ENCODE measurements around the gene HOXA13. TPM values are rescaled to one million over a fixed set of nuclear protein-coding genes. Genes with fewer than 3 reads are reported as not detected.
A peak's percentile ranks its signal among the peaks of the same experiment; 100 is the strongest.

HOXA13 gene
- total and polyA plus RNA-seq, 4 donors: not detected

DNA sequence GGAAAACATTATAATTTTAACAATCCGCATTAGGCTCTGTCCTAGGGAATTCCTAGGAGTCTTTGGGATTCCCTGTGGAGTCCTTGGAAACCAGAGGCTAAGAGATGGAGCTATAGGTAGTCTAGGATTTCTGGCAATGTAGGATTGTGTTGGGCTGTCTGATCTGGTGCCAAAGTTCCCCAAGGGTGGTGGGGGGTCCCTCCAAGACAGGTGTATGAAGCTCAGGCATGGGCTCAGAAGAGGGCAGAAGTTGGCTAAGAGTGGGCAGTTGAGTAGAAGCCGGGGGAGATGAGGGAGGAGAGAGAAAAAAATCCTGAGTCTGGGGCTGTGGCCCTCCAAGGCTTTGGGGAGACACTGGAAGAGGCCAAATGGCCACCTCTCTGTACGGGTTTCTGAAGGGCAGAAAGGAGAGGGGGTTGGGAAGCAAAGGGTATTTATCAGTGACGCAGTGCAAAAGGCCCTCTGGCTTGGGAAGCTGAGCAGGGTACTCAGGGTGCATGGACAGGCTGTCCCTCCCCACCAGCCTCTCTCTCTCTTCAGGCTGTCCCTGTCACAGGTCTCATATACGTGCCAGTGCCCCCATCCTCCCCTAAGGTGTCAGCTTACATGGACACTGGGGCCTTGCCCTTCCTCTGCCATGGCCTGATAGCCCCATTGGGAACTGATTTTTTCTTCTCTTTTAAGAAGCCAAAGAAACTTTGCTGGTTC, 53.2 kb downstream of the HOXA13 start:
- Histone ChIP-seq H3K9me3 (ENCODE audit: control insufficient read depth in 4 of 4, insufficient read depth in 3 of 4, low read length in 3 of 4) (peaks cover 0 to 4% (median 0%) of the 10 kb centered on the region in 4 donors), H3K4me3 (no peak overlapping the region), H3K27ac (ENCODE audit: low read depth in 1 of 2, low read length in 1 of 2) (peak overlapping the region in 1 of 2 donors; percentile 95), H3K36me3 (ENCODE audit: control insufficient read depth in 4 of 4, insufficient read depth in 4 of 4, low read length in 4 of 4) (peaks cover 0 to 24% (median 2%) of the 10 kb centered on the region in 4 donors), H3K27me3 (ENCODE audit: control insufficient read depth in 3 of 3, insufficient read depth in 3 of 3, low read length in 2 of 3) (peaks cover 0 to 51% (median 12%) of the 10 kb centered on the region in 3 donors), H3K9ac (ENCODE audit: insufficient read depth in 1 of 2, low read length in 2 of 2) (peak overlapping the region; percentile 25 to 96), H3K4me1 (ENCODE audit: control insufficient read depth in 5 of 5, insufficient read depth in 5 of 5, low read length in 5 of 5) (peaks cover 0 to 49% (median 8%) of the 10 kb centered on the region in 5 donors)
- TF ChIP-seq, protein P1, sequence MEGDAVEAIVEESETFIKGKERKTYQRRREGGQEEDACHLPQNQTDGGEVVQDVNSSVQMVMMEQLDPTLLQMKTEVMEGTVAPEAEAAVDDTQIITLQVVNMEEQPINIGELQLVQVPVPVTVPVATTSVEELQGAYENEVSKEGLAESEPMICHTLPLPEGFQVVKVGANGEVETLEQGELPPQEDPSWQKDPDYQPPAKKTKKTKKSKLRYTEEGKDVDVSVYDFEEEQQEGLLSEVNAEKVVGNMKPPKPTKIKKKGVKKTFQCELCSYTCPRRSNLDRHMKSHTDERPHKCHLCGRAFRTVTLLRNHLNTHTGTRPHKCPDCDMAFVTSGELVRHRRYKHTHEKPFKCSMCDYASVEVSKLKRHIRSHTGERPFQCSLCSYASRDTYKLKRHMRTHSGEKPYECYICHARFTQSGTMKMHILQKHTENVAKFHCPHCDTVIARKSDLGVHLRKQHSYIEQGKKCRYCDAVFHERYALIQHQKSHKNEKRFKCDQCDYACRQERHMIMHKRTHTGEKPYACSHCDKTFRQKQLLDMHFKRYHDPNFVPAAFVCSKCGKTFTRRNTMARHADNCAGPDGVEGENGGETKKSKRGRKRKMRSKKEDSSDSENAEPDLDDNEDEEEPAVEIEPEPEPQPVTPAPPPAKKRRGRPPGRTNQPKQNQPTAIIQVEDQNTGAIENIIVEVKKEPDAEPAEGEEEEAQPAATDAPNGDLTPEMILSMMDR (IDR thresholded peaks at IDR 0.05; ENCODE audit: control extremely low read depth, extremely low read depth): no peak
- WGBS, 2 donors: 49 to 65% methylated on average over 5 of the region's 5 CpGs
- DNase-seq: peak in 2 of 3 donors; percentile 36 to 68
- no peak for ATAC-seq (ENCODE audit: insufficient read depth, low FRiP score)

DNA sequence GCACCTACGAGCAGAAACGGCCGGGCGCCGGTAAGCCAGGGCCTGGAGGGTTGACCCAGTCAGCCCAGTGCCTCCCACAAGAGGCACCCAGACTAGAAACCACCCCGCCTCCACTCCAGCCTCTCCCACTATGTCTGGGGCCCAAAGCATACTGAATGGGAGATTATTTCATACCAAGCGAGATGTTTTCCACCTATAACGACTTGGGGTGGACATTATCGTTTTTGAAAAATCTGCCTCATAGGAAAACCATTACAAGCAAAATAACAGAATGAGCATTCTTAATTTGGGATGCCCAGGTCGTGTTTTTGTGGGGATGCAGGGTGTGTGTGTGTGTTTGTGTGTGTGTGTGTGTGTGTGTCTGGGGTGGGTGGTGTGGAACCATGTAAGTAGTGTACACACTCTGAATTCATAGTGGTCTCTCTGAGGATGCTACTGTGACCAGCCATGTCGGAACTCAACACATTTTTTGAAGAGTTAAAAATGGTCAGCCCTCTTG, 53.9 kb downstream of the HOXA13 start:
- DNase-seq (peak; percentile 35 to 67 (median 58)), ATAC-seq (ENCODE audit: insufficient read depth, low FRiP score) (no peak)
- Histone ChIP-seq H3K4me3 (peak overlapping the region; percentile 18), H3K4me1 (ENCODE audit: control insufficient read depth in 5 of 5, insufficient read depth in 5 of 5, low read length in 5 of 5) (peaks cover 0 to 49% (median 8%) of the 10 kb centered on the region in 5 donors), H3K9me3 (ENCODE audit: control insufficient read depth in 4 of 4, insufficient read depth in 3 of 4, low read length in 3 of 4) (peaks cover 0 to 4% (median 0%) of the 10 kb centered on the region in 4 donors), H3K9ac (ENCODE audit: insufficient read depth in 1 of 2, low read length in 2 of 2) (peak overlapping the region; percentile 11 to 96), H3K27ac (ENCODE audit: low read depth in 1 of 2, low read length in 1 of 2) (peak overlapping the region in 1 of 2 donors; percentile 83), H3K27me3 (ENCODE audit: control insufficient read depth in 3 of 3, insufficient read depth in 3 of 3, low read length in 2 of 3) (peaks cover 0 to 53% (median 10%) of the 10 kb centered on the region in 3 donors), H3K36me3 (ENCODE audit: control insufficient read depth in 4 of 4, insufficient read depth in 4 of 4, low read length in 4 of 4) (peaks cover 0 to 30% (median 6%) of the 10 kb centered on the region in 4 donors)
- TF ChIP-seq, protein P1 (IDR thresholded peaks at IDR 0.05; ENCODE audit: control extremely low read depth, extremely low read depth): no peak
- 51 to 76% methylated on average over 11 of the region's 11 CpGs for WGBS, 2 donors

DNA sequence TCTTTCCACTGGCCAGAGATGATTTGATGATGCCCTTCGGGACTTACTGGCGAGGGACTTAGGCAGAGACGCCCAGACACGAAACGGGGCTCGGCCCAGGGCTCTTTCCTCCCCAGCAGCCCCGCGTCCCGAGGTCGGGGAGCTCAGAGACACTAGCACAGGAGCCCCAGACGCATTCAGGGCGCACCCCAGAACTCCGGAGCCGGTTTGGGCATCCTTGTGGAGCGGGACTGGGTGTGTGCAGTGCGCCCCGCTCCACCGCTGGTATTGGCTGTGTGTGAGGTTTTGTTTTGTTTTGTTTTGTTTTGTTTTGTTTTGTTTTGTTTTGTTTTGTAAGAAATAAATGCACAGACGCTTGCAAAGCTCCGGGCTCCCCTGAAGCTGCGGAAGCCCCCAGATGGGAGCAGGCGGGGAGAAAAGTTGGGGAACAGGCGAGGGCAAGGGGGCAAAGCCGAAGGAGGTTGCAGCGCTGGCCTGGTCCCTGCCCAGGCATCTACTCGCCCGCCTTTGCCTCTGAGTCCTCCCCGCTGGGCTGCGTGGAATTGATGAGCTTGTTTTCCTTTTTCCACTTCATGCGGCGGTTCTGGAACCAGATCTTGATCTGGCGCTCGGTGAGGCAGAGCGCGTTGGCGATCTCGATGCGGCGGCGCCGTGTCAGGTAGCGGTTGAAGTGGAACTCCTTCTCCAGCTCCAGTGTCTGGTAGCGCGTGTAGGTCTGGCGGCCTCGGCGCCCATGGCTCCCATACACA, 54.6 kb downstream of the HOXA13 start:
- Histone ChIP-seq H3K27me3 (ENCODE audit: control insufficient read depth in 3 of 3, insufficient read depth in 3 of 3, low read length in 2 of 3) (peaks cover 0 to 54% (median 13%) of the 10 kb centered on the region in 3 donors), H3K27ac (ENCODE audit: low read depth in 1 of 2, low read length in 1 of 2) (peak overlapping the region in 1 of 2 donors; percentile 83), H3K4me1 (ENCODE audit: control insufficient read depth in 5 of 5, insufficient read depth in 5 of 5, low read length in 5 of 5) (peaks cover 0 to 54% (median 5%) of the 10 kb centered on the region in 5 donors), H3K4me3 (peak overlapping the region; percentile 18), H3K9me3 (ENCODE audit: control insufficient read depth in 4 of 4, insufficient read depth in 3 of 4, low read length in 3 of 4) (peaks cover 0 to 4% (median 0%) of the 10 kb centered on the region in 4 donors), H3K36me3 (ENCODE audit: control insufficient read depth in 4 of 4, insufficient read depth in 4 of 4, low read length in 4 of 4) (peaks cover 0 to 37% (median 6%) of the 10 kb centered on the region in 4 donors), H3K9ac (ENCODE audit: insufficient read depth in 1 of 2, low read length in 2 of 2) (peak overlapping the region in 1 of 2 donors; percentile 96)
- 36 to 56% methylated on average over 47 of the region's 47 CpGs for WGBS, 2 donors
- peak; percentile 41 to 61 (median 50) for DNase-seq
- TF ChIP-seq, protein P1 (IDR thresholded peaks at IDR 0.05; ENCODE audit: control extremely low read depth, extremely low read depth): no peak
- no peak for ATAC-seq (ENCODE audit: insufficient read depth, low FRiP score)

Measured in lung (tissue), 12 donors.